Measurements from ENCODE around the gene ADAMTS14. TPM values are rescaled to one million over a fixed set of nuclear protein-coding genes. Genes with fewer than 3 reads are reported as not detected.
A peak's percentile ranks its signal among the peaks of the same experiment; 100 is the strongest.

ADAMTS14 gene
- total RNA-seq, 1 donor from 2014 or later = 0.53 TPM

GRCh38 chr10:70772627-70773026 is 100.3 kb downstream of the ADAMTS14 start:
- intact Hi-C loops (cut with DNase I) = no loop called here
- TF ChIP-seq CTCF (IDR thresholded peaks at IDR 0.05) = no peak
- H3K9me3 ChIP-seq = no peaks in the 10 kb centered on the region
- no peaks in the 10 kb centered on the region for H3K4me1 ChIP-seq
- ATAC-seq (no peak), DNase-seq (no peak)
- no peak overlapping the region for H3K4me3 ChIP-seq
- no peaks in the 10 kb centered on the region for H3K36me3 ChIP-seq
- H3K27me3 ChIP-seq (ENCODE audit: low read depth) = no peaks in the 10 kb centered on the region
- H3K27ac ChIP-seq = no peak overlapping the region

- DNase-seq (no peak), ATAC-seq (no peak)
- no peaks in the 10 kb centered on the region for H3K4me1 ChIP-seq
- no peak overlapping the region for H3K27ac ChIP-seq
- intact Hi-C loops (cut with DNase I) = no loop called here
- no peaks in the 10 kb centered on the region for H3K27me3 ChIP-seq (ENCODE audit: low read depth)
- no peak overlapping the region for H3K4me3 ChIP-seq
- H3K36me3 ChIP-seq = no peaks in the 10 kb centered on the region
- H3K9me3 ChIP-seq = no peaks in the 10 kb centered on the region
- no peak for TF ChIP-seq CTCF (IDR thresholded peaks at IDR 0.05)
Observed at GRCh38 chr10:70773461-70773860, 101.2 kb downstream of the ADAMTS14 start.

- DNase-seq (no peak), ATAC-seq (no peak)
- Histone ChIP-seq H3K36me3 (no peaks in the 10 kb centered on the region), H3K27me3 (ENCODE audit: low read depth) (no peaks in the 10 kb centered on the region), H3K9me3 (no peaks in the 10 kb centered on the region), H3K27ac (no peak overlapping the region), H3K4me1 (no peaks in the 10 kb centered on the region), H3K4me3 (no peak overlapping the region)
- intact Hi-C loops (cut with DNase I) = no loop called here
- TF ChIP-seq CTCF (IDR thresholded peaks at IDR 0.05) = no peak
Observed at GRCh38 chr10:70773965-70774809, 101.9 kb downstream of the ADAMTS14 start.

GRCh38 chr10:70774810-70775678 is 102.7 kb downstream of the ADAMTS14 start:
- ATAC-seq = peak in 1 of 2 donors; percentile 18
- Histone ChIP-seq H3K27me3 (ENCODE audit: low read depth) (no peaks in the 10 kb centered on the region), H3K36me3 (no peaks in the 10 kb centered on the region), H3K9me3 (no peaks in the 10 kb centered on the region), H3K4me3 (no peak overlapping the region), H3K4me1 (no peaks in the 10 kb centered on the region), H3K27ac (no peak overlapping the region)
- peak; percentile 49 for DNase-seq
- TF ChIP-seq CTCF (IDR thresholded peaks at IDR 0.05) = no peak
- intact Hi-C loops (cut with DNase I) = no loop called here

GRCh38 chr10:70775679-70776454 is 103.6 kb downstream of the ADAMTS14 start:
- intact Hi-C loops (cut with DNase I) = no loop called here
- Histone ChIP-seq H3K4me1 (no peaks in the 10 kb centered on the region), H3K4me3 (no peak overlapping the region), H3K27me3 (ENCODE audit: low read depth) (no peaks in the 10 kb centered on the region), H3K36me3 (no peaks in the 10 kb centered on the region), H3K27ac (no peak overlapping the region), H3K9me3 (no peaks in the 10 kb centered on the region)
- no peak for TF ChIP-seq CTCF (IDR thresholded peaks at IDR 0.05)
- no peak for DNase-seq
- ATAC-seq = no peak

Data from lower lobe of right lung (tissue), 2 donors.